Measurements from ENCODE around the gene ZNF277.
"Not testable (repeated sequence)": the region's sequence is repeated elsewhere in the genome, so short reads cannot be mapped to it uniquely, and the experiment has no call there.

Gene ZNF277

GRCh38 chr7:112298543-112299100, 92.1 kb downstream of the ZNF277 start:
- no peak for DNase-seq

GRCh38 chr7:112300072-112300471, 93.6 kb downstream of the ZNF277 start:
- no peak for DNase-seq

DNA sequence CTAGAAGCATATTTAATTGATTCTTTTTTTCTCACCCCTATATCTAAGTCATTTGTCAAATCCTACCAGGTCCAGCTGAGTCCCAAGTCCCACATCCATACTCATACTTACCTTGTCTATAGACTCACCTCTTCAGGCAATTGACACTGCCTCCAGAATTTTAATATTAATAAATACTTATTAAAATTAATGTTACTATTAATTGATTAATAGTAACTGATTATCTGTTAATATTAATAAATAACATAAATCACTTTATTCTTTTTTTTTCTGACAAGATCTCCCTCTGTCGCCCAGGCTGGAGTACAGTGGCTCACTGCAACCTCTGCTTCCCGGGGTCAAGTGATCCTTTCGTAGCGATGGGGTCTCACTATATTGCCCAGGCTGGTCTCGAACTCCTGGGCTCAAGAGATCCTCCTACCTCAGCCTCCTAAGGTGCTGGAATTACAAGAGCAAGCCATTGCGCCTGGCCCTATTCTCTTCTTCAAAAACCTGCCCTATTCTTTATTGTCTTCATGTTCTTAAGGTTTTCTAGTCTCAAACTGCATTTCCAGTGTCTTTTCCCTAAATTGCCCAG, 94.4 kb downstream of the ZNF277 start:
- DNase-seq = no peak

DNA sequence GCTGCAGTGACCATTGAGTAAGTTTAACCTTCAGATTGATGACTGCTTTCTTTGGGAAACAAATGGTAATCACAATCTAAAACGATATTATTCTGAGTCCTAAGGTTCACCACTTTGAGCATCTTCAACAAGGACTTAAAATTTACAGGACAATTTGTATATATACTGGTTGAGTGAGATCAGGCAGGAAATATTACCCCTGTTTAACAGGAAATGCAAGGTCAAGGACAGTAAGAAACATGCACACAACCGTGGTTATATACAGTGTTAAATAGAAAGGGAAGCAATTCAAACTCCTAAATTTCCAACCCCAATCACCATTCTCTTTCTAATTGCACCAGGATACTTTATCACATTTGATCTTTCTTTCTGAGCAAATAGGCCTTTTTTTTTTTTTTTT, 96.1 kb downstream of the ZNF277 start:
- no peak for DNase-seq

- DNase-seq = no peak
Observed at GRCh38 chr7:112306903-112307302, 100.4 kb downstream of the ZNF277 start.

DNA sequence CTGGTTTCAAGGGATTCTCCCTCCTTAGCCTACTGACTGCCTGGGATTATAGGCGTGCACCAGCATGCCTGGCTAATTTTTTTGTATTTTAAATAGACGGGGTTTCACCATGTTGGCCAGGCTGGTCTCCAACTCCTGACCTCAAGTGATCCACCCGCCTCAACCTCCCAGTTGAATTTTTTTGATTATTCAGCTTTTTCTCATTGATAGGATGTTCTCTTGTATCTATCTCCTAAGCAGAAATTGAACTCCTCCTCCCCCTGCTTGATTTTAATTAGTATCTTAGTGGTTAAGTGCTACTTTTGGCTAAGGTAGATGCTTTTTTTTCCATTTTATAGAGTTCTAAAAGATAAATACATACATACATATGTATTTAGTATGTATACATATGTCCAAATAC, 101.0 kb downstream of the ZNF277 start:
- no peak for DNase-seq

DNA sequence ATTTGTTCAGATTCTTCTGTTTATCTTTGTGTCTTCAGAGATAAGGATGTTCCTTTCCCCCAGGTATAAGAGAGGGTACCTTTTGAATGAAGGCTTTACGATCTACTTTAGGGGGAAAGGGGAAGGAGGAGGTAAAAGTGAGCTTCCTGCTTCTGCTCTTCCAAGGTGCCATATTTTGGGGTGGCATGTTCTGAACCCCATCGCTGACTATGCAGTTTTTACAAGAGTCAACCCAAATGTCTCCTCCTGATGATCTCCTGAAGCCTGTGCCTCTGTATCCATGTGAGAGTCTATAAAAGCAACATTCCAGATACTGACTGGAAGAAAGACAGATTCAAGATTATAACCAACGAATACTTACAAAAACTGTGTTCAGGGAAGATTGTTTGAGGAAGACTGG, 102.5 kb downstream of the ZNF277 start:
- DNase-seq = no peak

DNA sequence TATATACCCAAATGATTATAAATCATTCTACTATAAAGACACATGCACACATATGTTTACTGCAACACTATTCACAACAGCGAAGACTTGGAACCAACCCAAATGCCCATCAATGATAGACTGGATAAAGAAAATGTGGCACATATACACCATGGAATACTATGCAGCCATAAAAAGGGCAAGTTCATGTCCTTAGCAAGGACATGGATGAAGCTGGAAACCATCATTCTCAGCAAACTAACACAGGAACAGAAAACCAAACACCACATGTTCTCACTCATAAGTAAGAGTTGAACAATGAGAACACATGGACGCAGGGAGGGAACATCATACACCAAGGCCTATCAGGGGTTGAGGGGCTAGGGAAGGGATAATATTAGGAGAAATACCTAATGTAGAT, 110.3 kb downstream of the ZNF277 start:
- not testable (repeated sequence) for DNase-seq

DNA sequence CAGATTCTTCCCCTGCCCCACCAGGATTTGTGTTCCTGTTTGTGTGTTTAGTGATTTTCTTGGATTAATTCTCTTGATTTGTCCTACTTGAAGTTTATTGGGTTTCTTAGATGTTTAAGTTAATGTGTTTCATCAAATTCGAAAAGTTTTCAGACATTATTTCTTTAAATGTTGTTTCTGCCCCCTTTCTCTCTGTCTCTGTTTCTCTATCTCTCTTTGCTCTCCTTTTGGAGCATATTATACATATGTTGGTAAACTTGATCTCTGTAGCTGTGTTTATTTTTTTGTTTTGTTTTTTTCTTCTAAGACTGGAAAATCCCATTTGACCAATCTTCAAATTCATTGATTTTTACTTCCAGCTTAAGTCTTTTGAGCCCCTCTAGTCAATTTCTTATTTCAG, 115.6 kb downstream of the ZNF277 start:
- no peak for DNase-seq

DNA sequence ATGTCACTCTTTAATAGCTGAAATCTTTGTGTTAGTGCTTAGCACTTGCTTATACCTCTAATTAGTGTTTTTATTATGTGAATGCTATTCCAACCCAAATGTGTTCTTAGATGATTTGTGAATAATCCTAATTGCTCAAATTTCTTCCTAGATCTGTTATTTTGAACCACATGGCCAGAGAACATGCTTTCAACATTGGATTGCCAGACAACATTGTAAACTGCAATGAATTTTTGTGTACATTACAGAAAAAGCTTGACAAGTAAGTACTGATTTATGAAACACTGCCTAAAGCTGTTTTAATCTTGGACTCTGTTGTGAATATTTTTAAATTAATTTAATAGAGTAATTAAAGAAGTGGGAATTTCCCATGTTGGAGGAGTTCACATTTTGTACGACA, 121.1 kb downstream of the ZNF277 start:
- no peak for DNase-seq

DNA sequence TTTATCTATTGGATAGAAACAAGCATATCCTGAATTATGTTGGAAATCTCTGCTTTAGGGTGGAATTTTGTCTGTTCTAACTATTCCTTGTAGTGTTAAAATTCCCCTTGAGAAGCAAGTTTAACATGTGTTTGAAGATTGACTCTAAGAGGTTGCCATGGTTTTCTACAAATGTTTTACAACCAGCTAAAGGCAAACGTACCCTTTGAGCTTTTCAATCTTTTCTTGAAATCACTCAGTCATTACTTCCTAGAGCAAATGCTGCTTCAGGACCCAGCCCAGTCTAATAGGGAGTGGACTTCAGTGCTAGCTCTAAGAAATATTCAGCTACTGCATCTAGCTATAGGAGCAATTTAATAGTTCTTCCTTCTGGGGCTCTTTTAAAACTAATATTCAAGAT, 125.0 kb downstream of the ZNF277 start:
- no peak for DNase-seq

- DNase-seq = no peak
Observed at GRCh38 chr7:112334366-112334765, 127.9 kb downstream of the ZNF277 start.

- no peak for DNase-seq
Observed at GRCh38 chr7:112336261-112336660, 129.8 kb downstream of the ZNF277 start.

GRCh38 chr7:112336936-112337576, 130.6 kb downstream of the ZNF277 start:
- no peak for DNase-seq

- DNase-seq = no peak
Observed at GRCh38 chr7:112337892-112338291, 131.4 kb downstream of the ZNF277 start.

DNA sequence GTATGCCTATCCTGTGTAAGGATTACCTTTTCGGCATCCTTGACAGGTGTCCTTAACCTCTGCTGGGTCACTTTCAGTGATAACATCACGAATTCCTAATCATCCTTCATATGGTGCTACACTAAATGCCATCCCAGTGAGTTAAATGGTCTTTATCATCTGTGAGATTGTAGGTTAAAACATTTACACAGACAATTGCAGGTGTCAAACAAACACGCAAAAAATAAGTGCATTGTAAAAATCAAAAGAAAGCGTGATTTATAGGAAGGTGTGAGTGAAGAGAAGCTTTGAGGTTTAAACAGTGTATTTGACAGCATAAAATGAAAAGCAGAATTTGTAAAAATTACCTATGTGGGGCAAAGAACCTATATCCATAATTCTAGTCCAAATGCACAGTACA, 132.3 kb downstream of the ZNF277 start:
- no peak for DNase-seq

DNA sequence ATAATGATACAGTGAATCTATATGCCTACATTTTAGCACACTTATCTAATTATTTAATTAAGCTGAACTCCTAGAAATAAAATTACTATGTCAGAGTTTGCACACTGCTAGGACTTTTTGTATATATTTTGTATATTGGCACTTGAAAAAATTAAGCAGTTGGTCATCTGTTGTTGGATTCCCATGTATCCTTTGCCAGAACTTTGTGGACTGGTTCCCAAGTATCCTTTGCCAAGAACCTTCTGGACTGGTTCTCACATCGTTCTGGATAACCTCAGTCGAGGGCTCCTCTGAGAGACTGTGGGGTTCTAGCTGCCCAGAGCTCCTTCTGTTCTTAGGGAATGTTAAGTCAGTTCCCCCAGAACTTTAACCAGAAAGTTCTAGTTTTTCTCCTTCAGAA, 135.0 kb downstream of the ZNF277 start:
- DNase-seq = no peak

GRCh38 chr7:112346381-112347060, 140.0 kb downstream of the ZNF277 start:
- DNase-seq = no peak

GRCh38 chr7:112347088-112347487, 140.6 kb downstream of the ZNF277 start:
- DNase-seq = no peak

- DNase-seq = no peak
Observed at GRCh38 chr7:112350585-112350984, 144.1 kb downstream of the ZNF277 start.

- no peak for DNase-seq
Observed at GRCh38 chr7:112356596-112356995, 150.1 kb downstream of the ZNF277 start.

DNA sequence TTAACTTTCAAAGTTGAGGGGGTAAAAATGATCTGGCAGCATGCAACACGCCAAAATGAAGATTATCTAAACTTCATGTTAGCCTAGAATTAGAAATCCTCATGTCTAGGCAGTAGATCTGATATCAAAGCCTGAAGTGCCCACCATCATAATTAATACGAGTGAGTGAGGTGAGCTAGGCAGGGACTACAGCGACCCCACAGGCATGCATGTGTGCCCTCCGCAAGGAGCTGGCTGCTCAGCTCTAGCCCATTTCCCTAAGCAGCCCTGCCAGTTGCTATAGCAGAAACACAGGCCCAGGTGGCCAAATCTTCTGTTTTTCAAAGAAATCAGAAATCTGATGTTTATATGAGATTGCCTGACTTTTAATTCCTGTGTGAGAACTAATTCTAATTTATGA, 150.6 kb downstream of the ZNF277 start:
- no peak for DNase-seq

- no peak for DNase-seq
Observed at GRCh38 chr7:112358513-112358912, 152.0 kb downstream of the ZNF277 start.

- DNase-seq = no peak
Observed at GRCh38 chr7:112359086-112359485, 152.6 kb downstream of the ZNF277 start.
